Neural progenitor cell (in vitro differentiated cells): ENCODE measurements around the gene CHAF1B.

ENCODE experiments used
- EZH2 ChIP-seq: fragments of 200-600 bp; sonication (generic); IDR thresholded peaks from 2 replicates; pipeline ENCODE4 v1.6.1; 2017; ENCODE audit warnings: antibody characterized with exemption, mild to moderate bottlenecking, moderate library complexity
- EZH2phosphoT487 ChIP-seq: fragments of 200-600 bp; sonication (generic); IDR thresholded peaks from 2 replicates; pipeline ENCODE4 v1.6.1; 2017; ENCODE audit warnings: antibody characterized with exemption
- TF ChIP-seq, protein P1 (sequence below): fragments of 200-600 bp; sonication (generic); IDR thresholded peaks from 2 replicates; pipeline ENCODE4 v1.5.1; 2017; ENCODE audit warnings: antibody characterized with exemption, mild to moderate bottlenecking

- TF ChIP-seq EZH2 (no peak), EZH2phosphoT487 (no peak)
- TF ChIP-seq, protein P1, sequence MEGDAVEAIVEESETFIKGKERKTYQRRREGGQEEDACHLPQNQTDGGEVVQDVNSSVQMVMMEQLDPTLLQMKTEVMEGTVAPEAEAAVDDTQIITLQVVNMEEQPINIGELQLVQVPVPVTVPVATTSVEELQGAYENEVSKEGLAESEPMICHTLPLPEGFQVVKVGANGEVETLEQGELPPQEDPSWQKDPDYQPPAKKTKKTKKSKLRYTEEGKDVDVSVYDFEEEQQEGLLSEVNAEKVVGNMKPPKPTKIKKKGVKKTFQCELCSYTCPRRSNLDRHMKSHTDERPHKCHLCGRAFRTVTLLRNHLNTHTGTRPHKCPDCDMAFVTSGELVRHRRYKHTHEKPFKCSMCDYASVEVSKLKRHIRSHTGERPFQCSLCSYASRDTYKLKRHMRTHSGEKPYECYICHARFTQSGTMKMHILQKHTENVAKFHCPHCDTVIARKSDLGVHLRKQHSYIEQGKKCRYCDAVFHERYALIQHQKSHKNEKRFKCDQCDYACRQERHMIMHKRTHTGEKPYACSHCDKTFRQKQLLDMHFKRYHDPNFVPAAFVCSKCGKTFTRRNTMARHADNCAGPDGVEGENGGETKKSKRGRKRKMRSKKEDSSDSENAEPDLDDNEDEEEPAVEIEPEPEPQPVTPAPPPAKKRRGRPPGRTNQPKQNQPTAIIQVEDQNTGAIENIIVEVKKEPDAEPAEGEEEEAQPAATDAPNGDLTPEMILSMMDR, result no peak
Observed at GRCh38 chr21:36395353-36396111, 10.3 kb downstream of the CHAF1B start.
